H1 (cell line): ENCODE data around the gene KNDC1. TPM values are rescaled to one million over a fixed set of nuclear protein-coding genes. Genes with fewer than 3 reads are reported as not detected.

Source experiments
- CTCF ChIA-PET: fragments of 300-600 bp; sonication (Branson Sonifier 250); formaldehyde crosslinking; loops from one replicate; lab custom pipeline; 2021; ENCODE audit not compliant: partially characterized antibody; lab: Charles Lee
- POLR2A ChIA-PET: fragments of 300-600 bp; sonication (Branson Sonifier 250); formaldehyde crosslinking; loops from one replicate; lab custom pipeline; 2021; ENCODE audit warnings: inconsistent platforms; ENCODE audit not compliant: partially characterized antibody; lab: Charles Lee
- DNase-seq, 2 experiments: peaks; one replicate each; pipeline versions ENCODE4 v3.0.0 to v3.0.0-alpha.2; 2010 to 2022; ENCODE audit warnings: low spot score in 2 of 2, low read depth in 1 of 2, mixed read lengths in 1 of 2
- FAIRE-seq: peaks from 2 replicates; lab custom pipeline; 2011; peaks lifted over from hg19 to GRCh38; lab: Jason Lieb, UNC
- H2AFZ ChIP-seq: 2 replicates; pipeline ENCODE4 v1.8.1; 2012; ENCODE audit warnings: low read length, inconsistent platforms
- H2AK5ac ChIP-seq: 2 replicates; pipeline ENCODE4 v1.6.1; 2013; ENCODE audit warnings: low read depth, low read length
- H2BK120ac ChIP-seq: replicated peaks from 2 replicates; pipeline ENCODE3; 2013; ENCODE audit warnings: low read depth, low read length, inconsistent platforms
- H2BK12ac ChIP-seq: 2 replicates; pipeline ENCODE4 v1.6.1; 2013; ENCODE audit warnings: low read depth, low read length
- H2BK15ac ChIP-seq: 2 replicates; pipeline ENCODE4 v1.6.1; 2013; ENCODE audit warnings: low read length
- H2BK20ac ChIP-seq: 2 replicates; pipeline ENCODE4 v1.6.1; 2013; ENCODE audit warnings: low read length
- H2BK5ac ChIP-seq: 2 replicates; pipeline ENCODE4 v1.6.1; 2013; ENCODE audit warnings: low read depth, low read length
- H3K14ac ChIP-seq: 2 replicates; pipeline ENCODE4 v1.6.1; 2013; ENCODE audit warnings: inconsistent platforms; ENCODE audit not compliant: insufficient read length
- H3K18ac ChIP-seq: 2 replicates; pipeline ENCODE4 v1.6.1; 2013; ENCODE audit warnings: low read length; ENCODE audit errors: extremely low read depth
- H3K23ac ChIP-seq: 2 replicates; pipeline ENCODE4 v1.6.1; 2013; ENCODE audit warnings: inconsistent platforms; ENCODE audit not compliant: insufficient read length
- H3K23me2 ChIP-seq: 2 replicates; pipeline ENCODE4 v1.6.1; 2013; ENCODE audit warnings: low read depth, low read length
- H3K27ac ChIP-seq: 2 replicates; pipeline ENCODE4 v1.6.1; 2011; ENCODE audit warnings: low read depth, low read length, inconsistent platforms
- H3K27me3 ChIP-seq, 4 experiments: replicated peaks in 1 of 4; 1 replicate in 1 of 4; 2 replicates in 3 of 4; pipeline versions ENCODE4 v1.6.1 to v1.8.1; 2011 to 2013; ENCODE audit warnings: low read length in 3 of 4, mild to moderate bottlenecking in 3 of 4, inconsistent platforms in 2 of 4, mixed read lengths in 2 of 4, moderate library complexity in 1 of 4; ENCODE audit not compliant: control insufficient read depth in 3 of 4, insufficient read depth in 3 of 4; ENCODE audit errors: extremely low read depth in 1 of 4
- H3K36me3 ChIP-seq, 4 experiments: 2 replicates each; pipeline versions ENCODE4 v1.6.1 to v1.8.1; 2011 to 2013; ENCODE audit warnings: mild to moderate bottlenecking in 4 of 4, low read length in 3 of 4, moderate library complexity in 2 of 4, control low read depth in 1 of 4, inconsistent platforms in 1 of 4; ENCODE audit not compliant: insufficient read depth in 4 of 4, control insufficient read depth in 2 of 4
- H3K4ac ChIP-seq: replicated peaks from 2 replicates; pipeline ENCODE3; 2013; ENCODE audit warnings: low read length, low read depth, mixed read lengths, inconsistent platforms; ENCODE audit not compliant: insufficient read length
- H3K4me1 ChIP-seq, 4 experiments: replicated peaks in 1 of 4; 1 replicate in 1 of 4; 2 replicates in 3 of 4; pipeline versions ENCODE4 v1.6.1 to v1.8.1; 2011 to 2013; ENCODE audit warnings: low read length in 3 of 4, inconsistent platforms in 2 of 4, mixed read lengths in 1 of 4; ENCODE audit not compliant: insufficient read depth in 4 of 4, control insufficient read depth in 3 of 4
- H3K4me2 ChIP-seq, 2 experiments: 2 replicates each; pipeline versions ENCODE4 v1.6.1 to v1.8.1; 2011 to 2013; ENCODE audit warnings: low read depth in 2 of 2, low read length in 2 of 2, control low read depth in 1 of 2, inconsistent platforms in 1 of 2, mild to moderate bottlenecking in 1 of 2; ENCODE audit not compliant: insufficient read depth in 1 of 2
- H3K4me3 ChIP-seq, 4 experiments: fragments of 200-600, 300-600 bp in 1 of 4; sonication (generic), shearing (Covaris generic), sonication (Bioruptor Twin) in 1 of 4; 2 replicates each; pipeline versions ENCODE4 v1.5.1 to v1.8.1; 2011 to 2016; ENCODE audit warnings: low read length in 4 of 4, low read depth in 3 of 4, control low read depth in 2 of 4, inconsistent platforms in 2 of 4, mild to moderate bottlenecking in 2 of 4, mixed read lengths in 1 of 4, moderate library complexity in 1 of 4; ENCODE audit not compliant: insufficient read depth in 2 of 4; ENCODE audit errors: extremely low read depth in 1 of 4
- H3K56ac ChIP-seq: replicated peaks from 2 replicates; pipeline ENCODE3; 2013; ENCODE audit warnings: low read depth, mild to moderate bottlenecking, mixed read lengths, low read length, inconsistent platforms; ENCODE audit not compliant: insufficient read length
- H3K79me1 ChIP-seq: 2 replicates; pipeline ENCODE4 v1.6.1; 2013; ENCODE audit warnings: low read depth, low read length, control low read depth
- H3K79me2 ChIP-seq, 2 experiments: 2 replicates each; pipeline versions ENCODE4 v1.6.1 to v1.8.1; 2012 to 2013; ENCODE audit warnings: low read length in 2 of 2, mild to moderate bottlenecking in 2 of 2, inconsistent platforms in 1 of 2; ENCODE audit not compliant: insufficient read depth in 2 of 2, control insufficient read depth in 1 of 2
- H3K9ac ChIP-seq, 4 experiments: replicated peaks in 1 of 4; 1 replicate in 1 of 4; 2 replicates in 3 of 4; pipeline versions ENCODE4 v1.6.1 to v1.8.1; 2011 to 2013; ENCODE audit warnings: low read depth in 3 of 4, low read length in 3 of 4, control low read depth in 2 of 4, mild to moderate bottlenecking in 2 of 4, moderate library complexity in 2 of 4, inconsistent platforms in 1 of 4; ENCODE audit errors: extremely low read depth in 1 of 4
- H3K9me3 ChIP-seq, 2 experiments: 2 replicates each; pipeline versions ENCODE4 v1.6.1 to v1.8.1; 2012 to 2013; ENCODE audit warnings: mild to moderate bottlenecking in 2 of 2, moderate library complexity in 2 of 2, control low read depth in 1 of 2, inconsistent platforms in 1 of 2, low read depth in 1 of 2, low read length in 1 of 2, mixed read lengths in 1 of 2; ENCODE audit not compliant: insufficient read depth in 2 of 2
- H4K20me1 ChIP-seq, 2 experiments: replicated peaks in 1 of 2; 2 replicates each; pipeline versions ENCODE3 to v1.8.1; 2011 to 2013; ENCODE audit warnings: inconsistent platforms in 2 of 2, low read length in 2 of 2, mild to moderate bottlenecking in 1 of 2; ENCODE audit not compliant: insufficient read depth in 2 of 2, control insufficient read depth in 1 of 2
- H4K5ac ChIP-seq: 2 replicates; pipeline ENCODE4 v1.6.1; 2013; ENCODE audit warnings: low read length, low read depth, mixed read lengths, inconsistent platforms; ENCODE audit not compliant: insufficient read length
- H4K8ac ChIP-seq: 2 replicates; pipeline ENCODE4 v1.8.0; 2013; ENCODE audit warnings: mild to moderate bottlenecking, moderate library complexity, low read length, inconsistent platforms; ENCODE audit not compliant: insufficient read depth; ENCODE audit errors: extremely low read depth
- H4K91ac ChIP-seq: replicated peaks from 2 replicates; pipeline ENCODE3; 2013; ENCODE audit warnings: low read length, mixed read lengths, inconsistent platforms; ENCODE audit not compliant: insufficient read length
- BACH1 ChIP-seq: IDR thresholded peaks from 2 replicates; pipeline ENCODE4 v1.6.1; 2012; ENCODE audit warnings: low read length, improper control_type of control experiment
- CBX5 ChIP-seq: fragments of 300-800, 300-1000 bp; sonication (generic); IDR thresholded peaks from 2 replicates; pipeline ENCODE4 v1.7.1; 2016; ENCODE audit warnings: antibody characterized with exemption, low read length, low read depth
- CHD1 ChIP-seq: IDR thresholded peaks from 2 replicates; pipeline ENCODE4 v1.6.1; 2012; ENCODE audit warnings: low read depth, low read length, improper control_type of control experiment
- CTCF ChIP-seq, 3 experiments: IDR thresholded peaks; 1 replicate in 2 of 3; 2 replicates in 1 of 3; pipeline versions ENCODE4 v1.5.1 to v1.6.1; 2011; ENCODE audit warnings: low read length in 3 of 3, mild to moderate bottlenecking in 3 of 3, inconsistent platforms in 2 of 3, low read depth in 1 of 3, moderate library complexity in 1 of 3; ENCODE audit not compliant: insufficient read depth in 1 of 3; ENCODE audit errors: control extremely low read depth in 1 of 3
- GABPA ChIP-seq: IDR thresholded peaks from 2 replicates; pipeline ENCODE4 v1.6.1; 2011; ENCODE audit warnings: mild to moderate bottlenecking, low read length, moderate library complexity, borderline replicate concordance; ENCODE audit not compliant: insufficient read depth
- HDAC2 ChIP-seq, 2 experiments: fragments of 300-600 bp in 1 of 2; sonication (generic) in 1 of 2; IDR thresholded peaks; 2 replicates each; pipeline ENCODE4 v1.6.1; 2011 to 2012; ENCODE audit warnings: low read depth in 2 of 2, low read length in 2 of 2, mild to moderate bottlenecking in 2 of 2, moderate library complexity in 2 of 2, borderline replicate concordance in 1 of 2, inconsistent platforms in 1 of 2
- SIN3A ChIP-seq, 2 experiments: IDR thresholded peaks in 1 of 2; conservative IDR thresholded peaks in 1 of 2; 2 replicates each; pipeline ENCODE4 v1.6.1; 2011 to 2012; ENCODE audit warnings: low read length in 2 of 2, improper control_type of control experiment in 1 of 2, low read depth in 1 of 2, mild to moderate bottlenecking in 1 of 2
- WGBS, 2 experiments: shearing (Covaris generic) in 1 of 2; methylation state at CpG; one replicate each; pipeline versions ENCODE4 v1.1.6 to v1.1.7; 2013 to 2015; ENCODE audit warnings: low lambda C conversion rate in 2 of 2, mixed read lengths in 2 of 2, inconsistent platforms in 1 of 2, low coverage in 1 of 2, missing lambda C conversion rate in 1 of 2; ENCODE audit not compliant: insufficient replicate concordance in 2 of 2, insufficient coverage in 1 of 2, insufficient read length in 1 of 2; ENCODE audit errors: extremely low coverage in 1 of 2, missing lambda C conversion rate in 1 of 2; 5-methylcytosine and 5-hydroxymethylcytosine counted together
- polyA plus RNA-seq, 7 experiments: library from polyadenylated mRNA; depleted of rRNA in 3 of 7; stranded (reverse) in 5 of 7; unstranded in 2 of 7; fragments of >200 nt in 5 of 7; fragments of 200-250 nt in 2 of 7; gene quantifications; 1 replicate in 5 of 7; 2 replicates in 1 of 7; 4 replicates in 1 of 7; pipeline versions ENCODE4 v1.2.1 to v1.2.3, GENCODE V29; 2011 to 2013; ENCODE audit warnings: missing spikeins in 2 of 7, mixed read lengths in 2 of 7
- total RNA-seq: library from RNA; stranded (reverse); fragmentation: NEBNext Ultra II Directional; extraction: Animal tissue kit (Norgen Biotek cat#: 25700); gene quantifications from 2 replicates; pipeline ENCODE4 v1.2.1, GENCODE V29; 2021

Gene KNDC1
- total and polyA plus RNA-seq, 2 of the 8 experiments (the other 6 are each of a cell fraction or from before 2014, with no cell fraction given), result 7.5 to 16.7 TPM

GRCh38 chr10:133274751-133275683 lies 115.0 kb downstream of the KNDC1 start:
- H3K56ac ChIP-seq, result no peak overlapping the region
- DNase-seq, result no peak
- no peak overlapping the region for H2BK120ac ChIP-seq
- H3K4me3 ChIP-seq, result no peak overlapping the region
- H3K27me3 ChIP-seq, result peaks cover 0 to 7% (median 4%) of the 10 kb centered on the region in 4 experiments; a peak in 6 of 7 replicates
- H3K4ac ChIP-seq, result no peak overlapping the region
- no peak overlapping the region; a peak in 1 of 4 replicates for H3K4me2 ChIP-seq
- no peak overlapping the region for H2BK12ac ChIP-seq
- H4K20me1 ChIP-seq, result peaks cover 0 to 5% of the 10 kb centered on the region in 2 experiments
- H2AFZ ChIP-seq, result no peak overlapping the region
- no peak overlapping the region for H4K91ac ChIP-seq
- H4K8ac ChIP-seq, result no peak overlapping the region; the same call in 1 of the 2 replicates
- H2BK5ac ChIP-seq, result no peak overlapping the region
- no peak overlapping the region for H4K5ac ChIP-seq
- POLR2A ChIA-PET, result interaction anchor here (1.0 to 2.1 kb wide), 5 partner anchors 8 to 49 kb away, joined by 3 to 11 read pairs (median 4); no protein-coding TSS in a partner anchor
- H3K23ac ChIP-seq, result no peak overlapping the region
- H2BK20ac ChIP-seq, result no peak overlapping the region
- no peak overlapping the region for H3K9ac ChIP-seq
- no peak overlapping the region for H2AK5ac ChIP-seq
- no peaks in the 10 kb centered on the region for H3K79me1 ChIP-seq
- 0 out of 2 replicates have a peak overlapping the region, but pooled peaks have one; percentile 61 for H2BK15ac ChIP-seq
- H3K36me3 ChIP-seq, result peaks cover 0 to 4% (median 2%) of the 10 kb centered on the region in 4 experiments; a peak in 3 of 8 replicates
- WGBS, 2 experiments, result 71% methylated on average over 20 of the region's 26 CpGs; no CpG with 5 or more reads in 1 of the 2 experiments
- CTCF ChIA-PET, result interaction anchor here (0.5 to 2.1 kb wide), 13 partner anchors 8 to 431 kb away, joined by 3 to 10 read pairs (median 3); no protein-coding TSS in a partner anchor
- no peak for FAIRE-seq
- H3K23me2 ChIP-seq, result peaks cover 5% of the 10 kb centered on the region; the same call in 1 of the 2 replicates
- no peak overlapping the region for H3K27ac ChIP-seq
- H3K14ac ChIP-seq, result no peak overlapping the region
- no peak overlapping the region for H3K18ac ChIP-seq
- no peaks in the 10 kb centered on the region for H3K9me3 ChIP-seq
- peaks cover 0 to 13% (median 7%) of the 10 kb centered on the region in 4 experiments; a peak in 5 of 7 replicates for H3K4me1 ChIP-seq
- no peaks in the 10 kb centered on the region for H3K79me2 ChIP-seq
- no peak for TF ChIP-seq CHD1
- no peak for TF ChIP-seq SIN3A (conservative IDR thresholded peaks at IDR 0.05 in 1 of 2, IDR thresholded peaks at IDR 0.05 in 1 of 2; ENCODE audit: low read depth in 1 of 2, low read length in 2 of 2)
- TF ChIP-seq HDAC2 (IDR thresholded peaks at IDR 0.05; ENCODE audit: borderline replicate concordance in 1 of 2, low read depth in 2 of 2, low read length in 2 of 2), result no peak
- TF ChIP-seq BACH1, result no peak
- TF ChIP-seq CTCF (IDR thresholded peaks at IDR 0.05; ENCODE audit: control extremely low read depth in 1 of 3, insufficient read depth in 1 of 3, low read depth in 1 of 3, low read length in 3 of 3), result peak in 1 of 3 experiments; percentile 2; a peak in 1 of 4 replicates
- no peak for TF ChIP-seq CBX5
- TF ChIP-seq GABPA, result no peak
